ENCODE results near the gene POU3F4.

- TF ChIP-seq CTCF (IDR thresholded peaks at IDR 0.05; ENCODE audit: low read length) (no peak), EZH2 (optimal IDR thresholded peaks at IDR 0.05; ENCODE audit: low read depth, low read length) (no peak), EZH2phosphoT487 (IDR thresholded peaks at IDR 0.05; ENCODE audit: low read length) (no peak)
Measured at GRCh38 chrX:83511208-83511607, 3.1 kb downstream of the POU3F4 start.
